ENCODE measurements around the gene PCDH1. TPM values are rescaled to one million over a fixed set of nuclear protein-coding genes. Genes with fewer than 3 reads are reported as not detected.

The PCDH1 gene
- total RNA-seq, 4 donors from 2014 or later: 51.3 to 131 (median 67.9) TPM

GRCh38 chr5:141843156-141843927, 34.9 kb downstream of the PCDH1 start:
- Histone ChIP-seq H3K9me3 (no peaks in the 10 kb centered on the region), H3K36me3 (no peaks in the 10 kb centered on the region), H3K4me3 (no peak overlapping the region), H3K4me1 (peaks cover 13 to 94% (median 23%) of the 10 kb centered on the region in 3 donors), H3K27ac (peak overlapping the region; percentile 49 to 81 (median 68)), H3K27me3 (peaks cover 0 to 33% (median 0%) of the 10 kb centered on the region in 4 donors)
- no peak for DNase-seq
- intact Hi-C loops (cut with DNase I): no loop called here
- TF ChIP-seq CTCF (IDR thresholded peaks at IDR 0.05) (no peak), POLR2A (IDR thresholded peaks at IDR 0.05) (no peak)
- 46 to 56% methylated on average over 3 to 4 of the region's 5 CpGs for WGBS, 2 donors

- H3K9me3 ChIP-seq: no peaks in the 10 kb centered on the region
- intact Hi-C loops (cut with DNase I): no loop called here
- H3K4me1 ChIP-seq: peaks cover 12 to 86% (median 19%) of the 10 kb centered on the region in 3 donors
- H3K36me3 ChIP-seq: no peaks in the 10 kb centered on the region
- H3K27ac ChIP-seq: peak overlapping the region; percentile 4 to 81 (median 58)
- TF ChIP-seq CTCF (IDR thresholded peaks at IDR 0.05): no peak
- no peak for TF ChIP-seq POLR2A (IDR thresholded peaks at IDR 0.05)
- peaks cover 0 to 38% (median 0%) of the 10 kb centered on the region in 4 donors for H3K27me3 ChIP-seq
- WGBS, 2 donors: 9 to 17% methylated on average over 8 to 9 of the region's 14 CpGs
- H3K4me3 ChIP-seq: no peak overlapping the region
- no peak for DNase-seq
Observed at GRCh38 chr5:141841378-141842180, 36.6 kb downstream of the PCDH1 start.

GRCh38 chr5:141840826-141841360, 37.3 kb downstream of the PCDH1 start:
- no peaks in the 10 kb centered on the region for H3K9me3 ChIP-seq
- WGBS, 2 donors: 66 to 74% methylated on average over 6 of the region's 6 CpGs
- H3K36me3 ChIP-seq: no peaks in the 10 kb centered on the region
- no peak for TF ChIP-seq CTCF (IDR thresholded peaks at IDR 0.05)
- TF ChIP-seq POLR2A (IDR thresholded peaks at IDR 0.05): no peak
- H3K27me3 ChIP-seq: peaks cover 0 to 45% (median 0%) of the 10 kb centered on the region in 4 donors
- intact Hi-C loops (cut with DNase I): no loop called here
- no peak overlapping the region for H3K4me3 ChIP-seq
- no peak for DNase-seq
- H3K27ac ChIP-seq: peak overlapping the region in 3 of 4 donors; percentile 40 to 81 (median 75)
- peaks cover 14 to 86% (median 19%) of the 10 kb centered on the region in 3 donors for H3K4me1 ChIP-seq

GRCh38 chr5:141840280-141840812, 37.9 kb downstream of the PCDH1 start:
- peaks cover 0 to 46% (median 0%) of the 10 kb centered on the region in 4 donors for H3K27me3 ChIP-seq
- DNase-seq: no peak
- peak overlapping the region in 3 of 4 donors; percentile 34 to 75 (median 40) for H3K27ac ChIP-seq
- no peaks in the 10 kb centered on the region for H3K9me3 ChIP-seq
- no peaks in the 10 kb centered on the region for H3K36me3 ChIP-seq
- H3K4me3 ChIP-seq: no peak overlapping the region
- 61 to 77% methylated on average over 3 of the region's 3 CpGs for WGBS, 2 donors
- peaks cover 14 to 86% (median 22%) of the 10 kb centered on the region in 3 donors for H3K4me1 ChIP-seq
- TF ChIP-seq CTCF (IDR thresholded peaks at IDR 0.05) (no peak), POLR2A (IDR thresholded peaks at IDR 0.05) (no peak)
- intact Hi-C loops (cut with DNase I): no loop called here
